ENCODE measurements around the gene OTUB2.

OTUB2 gene

GRCh38 chr14:94026173-94026888 is at the start of gene OTUB2:
Gene OTUB2 (plus strand): TSS chr14:94026340. CDS start chr14:94026538, 198 bp downstream.
- peak; percentile 98 for DNase-seq (ENCODE audit: low read depth)

GRCh38 chr14:93976477-93977057 is 49.6 kb upstream of the OTUB2 start, which contains the start of gene ASB2:
Gene ASB2 (minus strand): TSS chr14:93976570. CDS start chr14:93964539, 12,031 bp downstream.
- DNase-seq (ENCODE audit: low read depth), result no peak

GRCh38 chr14:93977171-93977570 is 49.0 kb upstream of the OTUB2 start:
- no peak for DNase-seq (ENCODE audit: low read depth)

- no peak for DNase-seq (ENCODE audit: low read depth)
Observed at GRCh38 chr14:93977790-93978581, 48.2 kb upstream of the OTUB2 start.

- DNase-seq (ENCODE audit: low read depth), result no peak
Observed at GRCh38 chr14:93978735-93979134, 47.4 kb upstream of the OTUB2 start.

GRCh38 chr14:93980456-93981201 is 45.5 kb upstream of the OTUB2 start:
- DNase-seq (ENCODE audit: low read depth), result peak; percentile 67

- DNase-seq (ENCODE audit: low read depth), result no peak
Observed at GRCh38 chr14:93981316-93982229, 44.6 kb upstream of the OTUB2 start.

GRCh38 chr14:93982230-93983007 is 43.7 kb upstream of the OTUB2 start:
- no peak for DNase-seq (ENCODE audit: low read depth)

- peak; percentile 70 for DNase-seq (ENCODE audit: low read depth)
Observed at GRCh38 chr14:93984070-93984469, 42.1 kb upstream of the OTUB2 start.

GRCh38 chr14:93984987-93985410 is 41.1 kb upstream of the OTUB2 start:
- peak; percentile 70 for DNase-seq (ENCODE audit: low read depth)

- DNase-seq (ENCODE audit: low read depth), result no peak
Observed at GRCh38 chr14:93986955-93987354, 39.2 kb upstream of the OTUB2 start.

GRCh38 chr14:93987376-93987775 is 38.8 kb upstream of the OTUB2 start:
- DNase-seq (ENCODE audit: low read depth), result no peak

- DNase-seq (ENCODE audit: low read depth), result no peak
Observed at GRCh38 chr14:93987815-93988476, 38.2 kb upstream of the OTUB2 start.

- DNase-seq (ENCODE audit: low read depth), result no peak
Observed at GRCh38 chr14:93989939-93990338, 36.2 kb upstream of the OTUB2 start.

GRCh38 chr14:93991212-93991611 is 34.9 kb upstream of the OTUB2 start:
- no peak for DNase-seq (ENCODE audit: low read depth)

- no peak for DNase-seq (ENCODE audit: low read depth)
Observed at GRCh38 chr14:93991649-93992048, 34.5 kb upstream of the OTUB2 start.

- DNase-seq (ENCODE audit: low read depth), result no peak
Observed at GRCh38 chr14:93993382-93993781, 32.8 kb upstream of the OTUB2 start.

- DNase-seq (ENCODE audit: low read depth), result peak; percentile 80
Observed at GRCh38 chr14:93994919-93995682, 31.0 kb upstream of the OTUB2 start.

GRCh38 chr14:93996130-93996695 is 29.9 kb upstream of the OTUB2 start:
- DNase-seq (ENCODE audit: low read depth), result no peak

Data from stromal cell of bone marrow (primary cell).